HepG2 (cell line): Measurements from ENCODE around the gene AXDND1. TPM values are rescaled to one million over a fixed set of nuclear protein-coding genes. Genes with fewer than 3 reads are reported as not detected.

Experiments used
- ATAC-seq: fragments of 200-7000 bp; cut with Tn5 transposase; 3 replicates; pipeline ENCODE4 v1.9.1; 2020; ENCODE audit warnings: mild to moderate bottlenecking, moderate library complexity
- BruUV-seq: library from RNA; stranded (reverse); fragments of 400-500 nt; replicated peaks from 2 replicates; lab custom pipeline; 2021; lab: Mats Ljungman, UMichigan
- CTCF ChIA-PET: fragments of 300-600 bp; formaldehyde crosslinking; extraction: SDS; loops from one replicate; lab custom pipeline; 2021; ENCODE audit warnings: low total read pairs, inconsistent platforms, low intra/inter-chr PET ratio; lab: Yijun Ruan, JAX
- POLR2A ChIA-PET: fragments of 350-600 bp; sonication (Branson Sonifier 250); formaldehyde crosslinking; loops from one replicate; lab custom pipeline; 2020; ENCODE audit warnings: antibody characterized with exemption, inconsistent platforms; lab: Yijun Ruan, JAX
- DNase-seq: peaks from one replicate; pipeline ENCODE4 v3.0.0-alpha.2; 2015; ENCODE audit warnings: low spot score
- FAIRE-seq: peaks from 3 replicates; lab custom pipeline; 2011; peaks lifted over from hg19 to GRCh38; lab: Jason Lieb, UNC
- H2AFZ ChIP-seq: one replicate; pipeline ENCODE4 v1.6.1; 2011; ENCODE audit warnings: low read length, inconsistent platforms
- H3K27ac ChIP-seq: fragments of 300-600 bp; 3 replicates; pipeline ENCODE4 v1.8.0; 2011; ENCODE audit warnings: mixed run types, mild to moderate bottlenecking, mixed read lengths, low read length, inconsistent platforms; ENCODE audit not compliant: insufficient read depth; ENCODE audit errors: extremely low read length
- H3K27me3 ChIP-seq, 2 experiments: fragments of 200-600 bp in 1 of 2; 2 replicates in 1 of 2; 3 replicates in 1 of 2; pipeline versions ENCODE4 v1.6.0 to v1.8.0; 2011; ENCODE audit warnings: low read length in 2 of 2, mild to moderate bottlenecking in 2 of 2, moderate library complexity in 2 of 2, inconsistent platforms in 1 of 2; ENCODE audit not compliant: insufficient read depth in 2 of 2, control insufficient read depth in 1 of 2
- H3K36me3 ChIP-seq, 2 experiments: fragments of 200-600 bp in 1 of 2; replicated peaks in 1 of 2; 2 replicates in 1 of 2; 3 replicates in 1 of 2; pipeline versions ENCODE4 v1.5.1 to v1.8.0; 2011; ENCODE audit warnings: low read length in 2 of 2, inconsistent platforms in 1 of 2; ENCODE audit not compliant: insufficient read depth in 2 of 2, control insufficient read depth in 1 of 2
- H3K4me1 ChIP-seq: 2 replicates; pipeline ENCODE4 v1.5.1; 2012; ENCODE audit warnings: low read length, inconsistent platforms; ENCODE audit not compliant: insufficient read depth
- H3K4me2 ChIP-seq: 2 replicates; pipeline ENCODE4 v1.6.0; 2011; ENCODE audit warnings: low read depth, low read length, inconsistent platforms
- H3K4me3 ChIP-seq, 3 experiments: fragments of 200-600 bp in 1 of 3; sonication (generic), shearing (Covaris generic) in 1 of 3; replicated peaks in 1 of 3; 2 replicates each; pipeline ENCODE4 v1.5.1; 2011 to 2016; ENCODE audit warnings: low read length in 3 of 3, inconsistent platforms in 2 of 3, low read depth in 2 of 3, mild to moderate bottlenecking in 2 of 3, control low read depth in 1 of 3, mixed read lengths in 1 of 3; ENCODE audit not compliant: insufficient read depth in 1 of 3
- H3K79me2 ChIP-seq: one replicate; pipeline ENCODE4 v1.6.1; 2011; ENCODE audit warnings: low read length, inconsistent platforms; ENCODE audit not compliant: insufficient read depth
- H3K9ac ChIP-seq: 2 replicates; pipeline ENCODE4 v1.6.0; 2011; ENCODE audit warnings: mild to moderate bottlenecking, low read depth, low read length, inconsistent platforms; ENCODE audit not compliant: insufficient read depth
- H3K9me3 ChIP-seq: 2 replicates; pipeline ENCODE4 v1.5.1; 2012; ENCODE audit warnings: mild to moderate bottlenecking, low read length
- H4K20me1 ChIP-seq: 2 replicates; pipeline ENCODE4 v1.6.0; 2011; ENCODE audit warnings: inconsistent platforms, mild to moderate bottlenecking, low read length, moderate library complexity; ENCODE audit not compliant: insufficient read depth
- CENPX ChIP-seq: sonication (generic); formaldehyde crosslinking; IDR thresholded peaks from 2 replicates; pipeline ENCODE4 v1.9.0; 2021; ENCODE audit warnings: mild to moderate bottlenecking, missing genetic modification reagents, moderate library complexity
- FOSL1 ChIP-seq: sonication (generic); formaldehyde crosslinking; IDR thresholded peaks from 2 replicates; pipeline ENCODE4 v1.9.0; 2021; ENCODE audit warnings: missing genetic modification reagents, borderline replicate concordance
- FOXA3 ChIP-seq: IDR thresholded peaks from 2 replicates; pipeline ENCODE4 v1.6.1; 2016; ENCODE audit warnings: missing genetic modification reagents, missing compliant biosample characterization
- FOXK2 ChIP-seq: fragments of 450-650 bp; IDR thresholded peaks from 2 replicates; pipeline ENCODE4 v1.6.1; 2016
- NFE2L2 ChIP-seq: fragments of 150-350 bp; IDR thresholded peaks from 2 replicates; pipeline ENCODE4 v1.6.1; 2014; ENCODE audit warnings: low read length
- RARG ChIP-seq: sonication (generic); formaldehyde crosslinking; IDR thresholded peaks from 2 replicates; pipeline ENCODE4 v1.4.0; 2020; ENCODE audit warnings: low read depth, mild to moderate bottlenecking, missing genetic modification reagents
- RFXAP ChIP-seq: sonication (generic); formaldehyde crosslinking; IDR thresholded peaks from 2 replicates; pipeline ENCODE4 v1.4.0; 2020; ENCODE audit warnings: missing genetic modification reagents, borderline replicate concordance
- SATB2 ChIP-seq: sonication (generic); formaldehyde crosslinking; IDR thresholded peaks from 2 replicates; pipeline ENCODE4 v1.5.0; 2020; ENCODE audit warnings: missing genetic modification reagents
- SIN3A ChIP-seq: IDR thresholded peaks from 2 replicates; pipeline ENCODE4 v1.6.1; 2011; ENCODE audit warnings: low read depth, mild to moderate bottlenecking, control low read depth, low read length, borderline replicate concordance
- TBL1XR1 ChIP-seq: fragments of 150-350 bp; IDR thresholded peaks from 2 replicates; pipeline ENCODE4 v1.6.1; 2014; ENCODE audit warnings: borderline replicate concordance, low read length; ENCODE audit not compliant: partially characterized antibody
- TFDP2 ChIP-seq: sonication (generic); formaldehyde crosslinking; IDR thresholded peaks from 2 replicates; pipeline ENCODE4 v1.4.0; 2020; ENCODE audit warnings: missing genetic modification reagents
- USF2 ChIP-seq, 2 experiments: sonication (generic) in 1 of 2; formaldehyde crosslinking in 1 of 2; IDR thresholded peaks; 2 replicates each; pipeline versions ENCODE4 v1.5.1 to v1.6.1; 2011 to 2020; ENCODE audit warnings: borderline replicate concordance in 1 of 2, low read depth in 1 of 2, low read length in 1 of 2, mild to moderate bottlenecking in 1 of 2, missing genetic modification reagents in 1 of 2, moderate library complexity in 1 of 2
- ZFP82 ChIP-seq: sonication (generic); formaldehyde crosslinking; IDR thresholded peaks from 2 replicates; pipeline ENCODE4 v1.5.1; 2020; ENCODE audit warnings: mild to moderate bottlenecking, missing genetic modification reagents, borderline replicate concordance
- ZNF10 ChIP-seq: sonication (generic); formaldehyde crosslinking; IDR thresholded peaks from 2 replicates; pipeline ENCODE4 v1.4.0; 2020; ENCODE audit warnings: mild to moderate bottlenecking, low read depth, missing genetic modification reagents, borderline replicate concordance
- ZNF205 ChIP-seq: IDR thresholded peaks from 2 replicates; pipeline ENCODE4 v1.6.1; 2018; ENCODE audit warnings: missing biosample characterization, missing genetic modification reagents
- ZNF333 ChIP-seq: sonication (generic); formaldehyde crosslinking; IDR thresholded peaks from 2 replicates; pipeline ENCODE4 v1.4.0; 2020; ENCODE audit warnings: mild to moderate bottlenecking, missing genetic modification reagents, borderline replicate concordance
- ZNF451 ChIP-seq: sonication (generic); formaldehyde crosslinking; IDR thresholded peaks from 2 replicates; pipeline ENCODE4 v1.5.0; 2020; ENCODE audit warnings: mild to moderate bottlenecking, missing genetic modification reagents
- ZNF629 ChIP-seq: sonication (generic); formaldehyde crosslinking; conservative IDR thresholded peaks from 2 replicates; pipeline ENCODE4 v1.5.0; 2020; ENCODE audit warnings: missing genetic modification reagents
- WGBS: methylation state at CpG from one replicate; pipeline ENCODE4 v1.1.6; 2017; ENCODE audit warnings: low lambda C conversion rate; 5-methylcytosine and 5-hydroxymethylcytosine counted together
- in situ Hi-C: cut with HindIII; loops from 2 replicates; pipeline ENCODE4 v1.10.0; 2017; ENCODE audit warnings: low pct_unique_long_range_greater_than_20kb; ENCODE audit not compliant: extremely low pct_ligation_motif_present
- intact Hi-C: fragments of 100-400 bp; cut with micrococcal nuclease; formaldehyde crosslinking; loops from one replicate; pipeline ENCODE4 v1.10.0; 2022; ENCODE audit not compliant: unreplicated experiment
- polyA plus RNA-seq, 8 experiments: library from polyadenylated mRNA; depleted of rRNA in 3 of 8; stranded (reverse) in 7 of 8; unstranded in 1 of 8; fragments of >200 nt; fragmentation: Illumina TruSeq in 4 of 8; extraction: Trizol in 4 of 8; gene quantifications; 2 replicates each; pipeline versions ENCODE4 v1.2.1 to v1.2.3, GENCODE V29; 2011 to 2016; ENCODE audit warnings: low read depth in 4 of 8, missing spikeins in 1 of 8, mixed read lengths in 1 of 8; ENCODE audit not compliant: insufficient read depth in 1 of 8
- total RNA-seq, 5 experiments: library from RNA; depleted of rRNA; stranded (reverse); fragments of >200 nt; fragmentation: Illumina TruSeq; extraction: Trizol; gene quantifications; 2 replicates each; pipeline ENCODE4 v1.2.3, GENCODE V29; 2016; ENCODE audit warnings: low read depth in 1 of 5

The AXDND1 gene
- total and polyA plus RNA-seq, 2 of the 13 experiments (the other 11 are each of a cell fraction or from before 2014, with no cell fraction given), result 0.15 to 0.40 TPM

GRCh38 chr1:179545321-179545720 lies 179.6 kb downstream of the AXDND1 start (continued):
- no peak for TF ChIP-seq ZNF629 (CRISPR knock-in tag)
- TF ChIP-seq ZNF333 (CRISPR knock-in tag), result no peak
- no peak for TF ChIP-seq USF2 (IDR thresholded peaks at IDR 0.05; ENCODE audit: low read depth, low read length)
- TF ChIP-seq USF2 (CRISPR knock-in tag; IDR thresholded peaks at IDR 0.05; ENCODE audit: borderline replicate concordance), result no peak
- TF ChIP-seq ZNF451 (CRISPR knock-in tag), result no peak
- TF ChIP-seq NFE2L2, result no peak
- TF ChIP-seq SIN3A, result no peak
- TF ChIP-seq, all 625 proteins: peak for 0

GRCh38 chr1:179547021-179547535 lies 181.3 kb downstream of the AXDND1 start:
- Histone ChIP-seq H3K9ac (no peak overlapping the region), H3K4me2 (no peak overlapping the region), H3K36me3 (no peaks in the 10 kb centered on the region), H3K27ac (no peak overlapping the region)
- FAIRE-seq, result no peak
- ATAC-seq, result no peak
- BruUV-seq, result no TSS peak
- in situ Hi-C loops (no loop called here), intact Hi-C loops (no loop called here)
- CTCF ChIA-PET, result no interaction called here
- 22% methylated on average over 2 of the region's 2 CpGs for WGBS
- TF ChIP-seq TBL1XR1, result no peak
- no peak for TF ChIP-seq RARG
- TF ChIP-seq FOXK2, result no peak
- no peak for TF ChIP-seq CENPX
- TF ChIP-seq FOXA3 (CRISPR knock-in tag), result no peak
- TF ChIP-seq SATB2 (CRISPR knock-in tag), result no peak
- no peak for TF ChIP-seq RFXAP
- TF ChIP-seq ZNF205 (CRISPR knock-in tag), result no peak
- no peak for TF ChIP-seq FOSL1 (CRISPR knock-in tag)
- TF ChIP-seq ZFP82 (CRISPR knock-in tag), result no peak
- no peak for TF ChIP-seq TFDP2 (CRISPR knock-in tag)
- no peak for TF ChIP-seq ZNF10 (CRISPR knock-in tag)
- TF ChIP-seq, all 625 proteins: peak for 0
- Histone ChIP-seq H3K4me3 (no peak overlapping the region), H3K27me3 (0 out of 5 replicates have a peak, but pooled peaks cover 0 to 12% of the 10 kb centered on the region in 2 experiments), H4K20me1 (no peaks in the 10 kb centered on the region), H3K9me3 (no peaks in the 10 kb centered on the region), H3K4me1 (no peaks in the 10 kb centered on the region), H2AFZ (no peak overlapping the region), H3K79me2 (no peaks in the 10 kb centered on the region)
- no peak for DNase-seq
- POLR2A ChIA-PET, result no interaction called here
